Activated naive CD8-positive, alpha-beta T cell treated with anti-CD3 and anti-CD28 coated beads, Interleukin-2, amount 10 ng/mL, durations not matched to agents 7 days and 5 days (primary cell): ENCODE data around the gene TMEM266. TPM values are rescaled to one million over a fixed set of nuclear protein-coding genes. Genes with fewer than 3 reads are reported as not detected.

Experiments
- ATAC-seq: fragments of 150-1000 bp; cut with Tn5 transposase; one replicate; pipeline ENCODE4 v1.10.0; 2021; ENCODE audit warnings: low read depth, moderate library complexity
- POLR2A ChIA-PET: fragments of 350-600 bp; sonication (Branson Sonifier 250); formaldehyde crosslinking; loops from one replicate; lab custom pipeline; 2021; ENCODE audit warnings: antibody characterized with exemption; lab: Charles Lee
- DNase-seq: peaks from one replicate; pipeline ENCODE4 v3.0.0; 2021
- H3K27ac Mint-ChIP-seq: one replicate; pipeline ENCODE4 v1.8.0; 2022; ENCODE audit warnings: mild to moderate bottlenecking, mixed read lengths
- H3K27me3 Mint-ChIP-seq: one replicate; pipeline ENCODE4 v1.8.0; 2022; ENCODE audit warnings: mild to moderate bottlenecking, moderate library complexity, mixed read lengths
- H3K36me3 Mint-ChIP-seq: one replicate; pipeline ENCODE4 v1.8.0; 2021; ENCODE audit warnings: mild to moderate bottlenecking, mixed read lengths
- H3K4me1 Mint-ChIP-seq: one replicate; pipeline ENCODE4 v1.8.0; 2021; ENCODE audit warnings: mixed read lengths
- H3K4me3 Mint-ChIP-seq: one replicate; pipeline ENCODE4 v1.8.0; 2022; ENCODE audit warnings: mild to moderate bottlenecking, moderate library complexity, mixed read lengths
- H3K9me3 Mint-ChIP-seq: one replicate; pipeline ENCODE4 v1.8.0; 2021; ENCODE audit warnings: mixed read lengths
- total RNA-seq, 2 experiments: library from RNA; stranded (reverse); gene quantifications; one replicate each; pipeline ENCODE4 v1.2.3, GENCODE V29; 2021

Gene TMEM266
- total RNA-seq, 2 experiments from 2014 or later = not detected

DNA sequence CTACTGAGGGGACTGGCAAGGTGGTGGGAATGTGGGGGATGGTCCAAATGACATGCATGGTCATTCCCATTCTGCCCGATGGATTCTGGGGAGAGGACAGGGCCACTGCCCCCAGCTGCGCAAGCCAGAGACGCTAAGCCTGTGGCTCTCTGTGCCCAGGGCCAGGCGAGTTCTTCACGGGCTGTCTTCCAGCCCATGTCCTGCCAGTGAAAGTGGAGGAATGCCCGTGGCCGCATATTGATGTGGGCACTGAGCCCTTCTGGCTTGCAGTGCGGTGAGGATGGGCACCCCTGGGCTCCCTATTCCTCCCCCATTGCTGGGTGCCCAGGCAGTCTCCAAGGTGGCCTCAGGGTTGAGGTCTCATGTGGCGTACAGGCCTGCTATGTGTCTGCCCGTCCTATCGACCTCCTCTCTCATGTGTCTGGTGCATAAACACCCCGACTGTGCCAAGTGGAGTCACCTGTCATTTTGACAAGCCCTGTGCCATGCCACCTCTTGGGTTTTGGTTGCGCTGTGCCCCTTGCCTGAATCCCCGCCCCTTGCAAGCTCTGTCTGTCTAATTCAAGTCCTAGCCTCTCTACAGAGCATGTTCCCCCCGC is 116.8 kb downstream of the TMEM266 start:
- Mint-ChIP-seq H3K4me1 (peaks cover 2% of the 10 kb centered on the region), H3K9me3 (no peaks in the 10 kb centered on the region), H3K4me3 (no peak overlapping the region), H3K36me3 (no peaks in the 10 kb centered on the region), H3K27me3 (peaks cover 23% of the 10 kb centered on the region), H3K27ac (no peak overlapping the region)
- no peak for ATAC-seq
- POLR2A ChIA-PET = no interaction called here
- DNase-seq = no peak

DNA sequence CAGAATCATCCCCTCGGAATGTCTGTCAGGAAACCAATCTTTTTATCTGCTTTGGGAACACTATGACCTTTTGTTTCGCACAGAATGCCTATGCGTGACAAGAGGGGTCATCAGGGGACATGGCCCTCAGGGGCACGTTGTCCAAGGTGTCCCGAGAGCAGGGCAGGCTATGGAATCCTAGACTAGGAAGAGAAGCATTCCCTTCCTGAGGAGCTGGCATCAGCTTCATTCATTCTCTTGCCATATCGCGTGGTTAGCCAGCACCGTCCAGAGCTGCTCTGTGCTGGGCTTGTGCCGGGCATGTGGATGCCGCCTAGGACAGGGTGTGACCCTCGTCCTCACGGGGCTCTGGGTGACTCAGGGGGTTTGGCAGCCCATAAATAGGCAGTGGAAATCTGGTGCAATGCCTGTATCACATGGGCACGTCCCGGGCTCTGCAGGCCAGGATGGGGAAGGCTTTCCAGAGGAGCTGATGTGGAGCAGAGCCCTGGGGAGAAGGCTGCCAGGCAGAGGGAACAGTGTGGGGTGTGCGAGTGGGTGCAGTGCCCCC is 117.8 kb downstream of the TMEM266 start:
- ATAC-seq (no peak), DNase-seq (no peak)
- no peaks in the 10 kb centered on the region for H3K9me3 Mint-ChIP-seq
- peaks cover 3% of the 10 kb centered on the region for H3K4me1 Mint-ChIP-seq
- no peaks in the 10 kb centered on the region for H3K36me3 Mint-ChIP-seq
- H3K27ac Mint-ChIP-seq = no peak overlapping the region
- H3K27me3 Mint-ChIP-seq = peaks cover 28% of the 10 kb centered on the region
- POLR2A ChIA-PET = no interaction called here
- H3K4me3 Mint-ChIP-seq = no peak overlapping the region

DNA sequence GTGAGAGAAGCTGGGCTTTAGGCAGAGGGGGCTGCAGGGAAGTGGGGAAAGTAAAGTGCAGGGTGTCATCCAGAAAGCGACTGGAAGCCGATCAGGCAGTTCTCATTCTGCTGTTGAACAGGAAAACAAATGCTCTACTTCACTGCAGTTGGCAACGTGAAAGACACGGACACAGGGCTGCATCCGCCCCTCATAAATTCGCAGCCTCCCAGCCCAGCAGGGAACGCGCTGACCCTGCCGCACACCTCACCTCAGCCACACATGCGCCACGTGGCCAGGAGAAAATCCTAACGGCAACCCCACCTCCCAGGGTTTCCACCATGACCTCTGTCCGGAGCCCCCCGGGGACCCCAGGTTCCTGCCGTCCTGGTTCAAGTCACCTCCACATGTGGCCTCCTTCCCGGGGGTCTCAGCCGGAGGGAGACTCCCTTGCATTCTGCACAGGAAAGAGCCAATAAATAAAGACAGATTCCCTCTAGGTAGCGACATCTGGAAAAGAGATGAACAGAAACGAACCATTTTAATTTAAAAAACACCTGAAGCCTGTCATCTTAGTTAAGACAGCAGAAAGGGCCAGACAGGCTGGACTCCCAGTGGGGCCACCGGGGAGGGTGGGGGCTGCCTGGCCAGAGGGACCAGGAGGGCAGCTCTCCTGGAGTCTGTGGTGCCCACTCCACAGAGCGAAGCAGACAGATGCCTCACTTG is 118.7 kb downstream of the TMEM266 start:
- no peak for ATAC-seq
- H3K27me3 Mint-ChIP-seq = peaks cover 22% of the 10 kb centered on the region
- POLR2A ChIA-PET = no interaction called here

DNA sequence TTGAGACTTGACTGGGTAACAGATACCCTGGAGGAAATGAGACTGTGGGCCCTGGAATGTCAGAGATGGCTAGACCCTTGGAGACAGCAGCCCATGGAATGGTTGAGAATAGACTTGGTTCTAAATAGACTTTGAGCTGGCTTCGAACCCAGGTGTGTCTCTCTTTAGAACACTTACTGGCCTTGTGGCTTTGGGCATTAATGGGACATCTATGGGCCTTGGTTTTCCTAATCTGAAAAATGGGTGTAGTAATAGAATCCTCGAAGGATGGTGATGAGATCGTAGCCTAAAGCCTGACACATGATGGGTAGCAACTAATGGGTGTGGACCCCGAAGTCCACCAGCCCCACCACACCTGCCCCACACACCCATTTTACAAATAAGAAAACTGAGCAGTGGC is 119.2 kb downstream of the TMEM266 start:
- H3K27ac Mint-ChIP-seq = no peak overlapping the region
- no peaks in the 10 kb centered on the region for H3K36me3 Mint-ChIP-seq
- POLR2A ChIA-PET = no interaction called here
- H3K4me1 Mint-ChIP-seq = peaks cover 3% of the 10 kb centered on the region
- DNase-seq (no peak), ATAC-seq (no peak)
- H3K9me3 Mint-ChIP-seq = no peaks in the 10 kb centered on the region
- H3K4me3 Mint-ChIP-seq = no peak overlapping the region
- peaks cover 21% of the 10 kb centered on the region for H3K27me3 Mint-ChIP-seq

More for the DNA sequence above, 118.7 kb downstream of the TMEM266 start:
- H3K27ac Mint-ChIP-seq = peak overlapping the region; percentile 9
- H3K4me3 Mint-ChIP-seq = no peak overlapping the region
- no peaks in the 10 kb centered on the region for H3K36me3 Mint-ChIP-seq
- no peak for DNase-seq
- H3K9me3 Mint-ChIP-seq = no peaks in the 10 kb centered on the region
- peaks cover 3% of the 10 kb centered on the region for H3K4me1 Mint-ChIP-seq

DNA sequence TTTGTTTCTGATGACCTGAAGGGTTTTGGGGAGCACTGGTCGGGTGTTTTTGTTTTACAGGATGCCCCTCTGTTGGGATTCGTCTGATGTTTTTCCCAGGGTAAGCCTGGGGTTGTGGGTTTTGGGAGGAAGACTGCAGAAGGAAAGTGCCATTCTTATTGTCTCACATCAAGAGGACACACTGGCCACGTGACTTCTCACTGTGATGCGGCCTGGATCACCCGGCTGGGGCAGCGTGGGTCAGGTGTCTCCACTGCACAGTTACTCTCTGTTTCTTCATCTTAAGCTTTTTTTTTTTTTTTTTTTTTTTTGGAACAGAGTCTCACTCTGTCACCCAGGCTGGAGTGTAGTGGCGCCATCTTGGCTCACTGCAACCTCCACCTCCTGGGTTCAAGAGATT is 120.5 kb downstream of the TMEM266 start:
- H3K36me3 Mint-ChIP-seq = no peaks in the 10 kb centered on the region
- peaks cover 3% of the 10 kb centered on the region for H3K4me1 Mint-ChIP-seq
- POLR2A ChIA-PET = no interaction called here
- DNase-seq (no peak), ATAC-seq (no peak)
- H3K27ac Mint-ChIP-seq = no peak overlapping the region
- peaks cover 21% of the 10 kb centered on the region for H3K27me3 Mint-ChIP-seq
- no peaks in the 10 kb centered on the region for H3K9me3 Mint-ChIP-seq
- H3K4me3 Mint-ChIP-seq = no peak overlapping the region

DNA sequence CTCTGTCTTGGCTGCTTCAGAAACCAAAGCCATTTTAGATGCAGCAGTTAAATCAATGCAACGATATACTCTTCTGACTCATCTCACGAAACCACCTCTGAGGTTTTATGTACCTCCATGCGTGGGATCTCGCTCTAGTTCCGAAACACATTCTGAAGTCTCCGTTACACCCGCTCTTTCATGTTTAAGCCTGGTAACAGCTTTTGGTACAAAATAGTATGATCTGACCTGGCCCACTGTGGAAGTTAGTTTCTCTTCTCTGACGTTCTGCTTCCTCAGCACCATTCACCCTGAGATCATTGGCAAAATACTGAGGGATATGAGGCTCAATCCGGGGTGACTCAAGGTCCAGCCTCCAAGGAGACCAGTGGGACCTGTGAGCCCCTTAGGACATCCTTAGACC is 121.9 kb downstream of the TMEM266 start:
- POLR2A ChIA-PET = no interaction called here
- H3K4me3 Mint-ChIP-seq = no peak overlapping the region

DNA sequence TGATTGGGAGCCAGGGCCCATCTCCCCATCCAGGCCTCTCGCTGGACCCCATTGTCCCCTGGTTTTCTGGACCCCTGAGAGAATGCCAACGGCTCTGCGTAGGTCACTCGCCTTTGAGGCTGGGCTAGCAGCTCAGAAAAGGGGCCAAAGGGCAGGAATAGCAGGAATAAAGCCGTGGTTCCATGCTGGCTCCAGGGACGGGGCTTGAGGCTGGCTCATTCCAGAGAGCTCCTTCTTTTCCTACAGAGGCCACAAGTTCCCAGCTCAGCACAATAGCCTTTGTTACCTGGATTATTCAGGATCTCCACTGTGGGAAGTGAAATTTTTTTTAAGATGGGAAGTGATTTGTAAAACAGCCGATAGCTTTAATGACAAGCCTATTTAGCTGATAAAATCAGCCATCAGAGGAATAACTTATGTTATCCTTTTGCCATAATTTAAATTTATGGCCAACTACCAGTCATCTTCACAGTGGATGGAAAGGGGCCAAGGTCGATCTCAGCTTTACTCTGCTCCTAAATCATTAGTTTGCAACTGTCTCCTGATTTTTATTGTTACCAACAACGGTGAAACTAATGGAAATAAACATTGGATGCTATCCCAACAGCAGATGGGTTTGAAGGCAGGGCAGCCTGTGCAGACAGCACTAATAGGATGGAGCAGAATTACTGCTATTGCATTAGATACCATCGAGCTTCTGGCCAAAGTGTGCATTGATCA is 124.3 kb downstream of the TMEM266 start:
- ATAC-seq = no peak
- Mint-ChIP-seq H3K9me3 (no peaks in the 10 kb centered on the region), H3K27me3 (peaks cover 26% of the 10 kb centered on the region), H3K36me3 (no peaks in the 10 kb centered on the region), H3K27ac (no peak overlapping the region), H3K4me3 (no peak overlapping the region), H3K4me1 (peaks cover 3% of the 10 kb centered on the region)
- POLR2A ChIA-PET = no interaction called here
- DNase-seq = no peak

More for the DNA sequence above, 121.9 kb downstream of the TMEM266 start:
- no peak for DNase-seq
- no peaks in the 10 kb centered on the region for H3K9me3 Mint-ChIP-seq
- no peak overlapping the region for H3K27ac Mint-ChIP-seq
- ATAC-seq = peak; percentile 36
- H3K4me1 Mint-ChIP-seq = peaks cover 3% of the 10 kb centered on the region
- peaks cover 23% of the 10 kb centered on the region for H3K27me3 Mint-ChIP-seq
- no peaks in the 10 kb centered on the region for H3K36me3 Mint-ChIP-seq

DNA sequence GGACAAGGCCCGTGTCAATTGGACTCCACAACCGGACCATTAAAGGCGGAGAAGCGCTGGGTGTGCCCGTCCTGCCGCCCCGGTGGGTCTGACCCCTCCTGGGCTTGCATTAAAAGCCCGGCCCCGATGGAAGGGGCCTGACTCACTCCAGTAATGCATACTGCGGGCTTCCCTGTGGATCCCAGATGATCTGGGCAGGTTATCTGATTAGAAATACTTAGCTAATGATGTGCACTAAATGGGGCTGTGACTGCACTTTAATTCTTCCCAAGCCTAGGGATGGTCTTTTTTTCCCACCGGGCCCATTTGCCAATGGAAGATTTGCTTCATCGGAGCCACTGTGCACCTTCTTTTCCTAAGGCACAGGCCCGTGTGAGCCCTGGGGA is 124.9 kb downstream of the TMEM266 start:
- Mint-ChIP-seq H3K27ac (no peak overlapping the region), H3K36me3 (no peaks in the 10 kb centered on the region), H3K9me3 (no peaks in the 10 kb centered on the region), H3K4me3 (no peak overlapping the region), H3K4me1 (peaks cover 4% of the 10 kb centered on the region), H3K27me3 (peaks cover 30% of the 10 kb centered on the region)
- ATAC-seq (no peak), DNase-seq (no peak)
- POLR2A ChIA-PET = no interaction called here

DNA sequence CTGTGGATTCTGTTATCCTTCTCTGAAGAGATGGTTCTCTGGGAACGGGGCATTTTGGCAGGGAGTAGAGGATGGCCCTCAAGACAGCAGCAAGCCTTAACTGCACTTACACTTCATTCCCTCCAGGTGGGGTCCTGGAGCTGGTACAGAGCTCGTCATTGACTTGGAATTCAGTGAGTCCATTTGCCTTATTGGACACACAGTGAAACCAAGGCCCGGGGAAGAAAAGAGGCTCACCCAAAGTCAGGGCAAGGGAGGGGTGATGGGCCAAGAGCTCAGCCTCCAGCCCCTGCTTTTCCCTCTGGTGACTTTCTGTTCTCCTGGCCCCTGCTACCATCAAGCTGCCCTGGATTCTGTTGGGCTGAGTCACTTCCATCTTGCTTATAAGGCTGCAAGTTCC is 125.9 kb downstream of the TMEM266 start:
- no peak overlapping the region for H3K4me3 Mint-ChIP-seq
- peaks cover 8% of the 10 kb centered on the region for H3K4me1 Mint-ChIP-seq
- ATAC-seq (peak; percentile 41), DNase-seq (no peak)
- POLR2A ChIA-PET = no interaction called here
- H3K27ac Mint-ChIP-seq = no peak overlapping the region
- H3K27me3 Mint-ChIP-seq = peaks cover 36% of the 10 kb centered on the region
- no peaks in the 10 kb centered on the region for H3K9me3 Mint-ChIP-seq
- H3K36me3 Mint-ChIP-seq = no peaks in the 10 kb centered on the region

DNA sequence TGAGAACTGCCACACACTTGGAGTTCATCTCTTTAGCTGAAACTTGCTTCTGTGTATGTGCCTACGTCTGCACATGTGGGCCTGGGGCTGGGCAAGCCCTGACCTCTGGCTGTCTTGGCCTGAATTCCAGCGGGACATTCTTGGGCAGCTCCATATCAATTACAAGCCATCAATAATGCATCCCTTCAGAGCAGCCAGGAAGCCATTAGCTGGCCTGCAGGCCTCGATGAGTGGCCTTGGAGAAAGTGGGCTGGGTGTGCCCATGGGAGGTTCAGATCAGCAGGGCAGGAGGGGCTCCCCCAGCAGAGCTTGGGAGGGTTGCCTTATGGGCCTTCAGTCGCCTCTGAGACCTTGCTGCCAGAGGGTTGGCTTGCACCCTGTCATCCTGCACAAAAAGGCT is 127.4 kb downstream of the TMEM266 start:
- no peaks in the 10 kb centered on the region for H3K9me3 Mint-ChIP-seq
- no peaks in the 10 kb centered on the region for H3K36me3 Mint-ChIP-seq
- peaks cover 27% of the 10 kb centered on the region for H3K27me3 Mint-ChIP-seq
- no peak overlapping the region for H3K4me3 Mint-ChIP-seq
- ATAC-seq = no peak
- POLR2A ChIA-PET = interaction anchor here (0.5 kb wide), 1 partner anchor 854 kb away, joined by 3 read pairs; no protein-coding TSS in a partner anchor
- DNase-seq = no peak
- no peak overlapping the region for H3K27ac Mint-ChIP-seq
- peaks cover 10% of the 10 kb centered on the region for H3K4me1 Mint-ChIP-seq

DNA sequence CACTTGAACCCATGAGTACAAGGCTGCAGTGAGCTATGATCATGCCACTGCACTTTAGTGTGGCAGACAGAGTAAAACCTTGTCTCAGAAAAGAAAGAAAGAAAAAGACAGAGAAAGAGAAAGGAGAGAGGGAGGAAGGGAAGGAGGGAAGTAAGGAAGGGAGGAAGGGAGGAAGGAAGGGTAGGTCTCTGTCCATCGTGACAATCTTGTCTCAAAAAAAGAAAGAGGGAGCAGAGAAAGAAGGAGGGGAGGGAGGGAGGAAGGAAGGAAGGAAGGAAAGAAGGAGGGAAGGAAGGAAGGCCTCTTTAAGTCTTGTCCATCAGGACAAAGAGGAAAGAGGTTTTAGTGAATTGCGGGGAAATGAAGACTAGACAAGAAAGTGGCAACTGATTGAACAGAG is 129.3 kb downstream of the TMEM266 start:
- H3K4me3 Mint-ChIP-seq = no peak overlapping the region
- no peaks in the 10 kb centered on the region for H3K9me3 Mint-ChIP-seq
- POLR2A ChIA-PET = no interaction called here
- peaks cover 31% of the 10 kb centered on the region for H3K27me3 Mint-ChIP-seq
- no peak overlapping the region for H3K27ac Mint-ChIP-seq
- peaks cover 10% of the 10 kb centered on the region for H3K4me1 Mint-ChIP-seq
- ATAC-seq (no peak), DNase-seq (no peak)
- H3K36me3 Mint-ChIP-seq = no peaks in the 10 kb centered on the region

DNA sequence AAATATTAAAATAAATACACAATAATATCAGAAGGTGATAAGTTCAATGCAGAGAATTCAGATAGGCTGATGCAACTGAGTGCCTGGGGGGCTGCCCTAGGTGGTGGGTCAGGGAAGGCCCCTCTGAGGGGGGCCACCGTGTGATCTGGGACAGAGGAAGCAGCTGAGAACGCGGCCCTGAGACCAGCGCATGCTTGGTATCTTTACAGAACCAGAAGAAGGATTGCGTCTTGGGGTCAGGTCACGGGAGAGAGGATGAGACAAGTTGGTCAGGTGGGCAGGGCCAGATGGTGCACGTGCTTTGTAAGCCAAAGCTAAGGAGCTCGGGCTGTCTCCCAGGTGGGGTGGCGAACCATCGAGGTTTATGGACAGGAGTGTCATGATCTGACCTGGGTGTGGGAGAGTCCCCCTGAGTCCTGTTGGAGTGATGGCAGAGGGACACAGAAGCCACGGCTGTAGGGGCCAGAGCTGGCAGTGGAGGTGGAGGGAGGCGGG is 130.3 kb downstream of the TMEM266 start:
- peaks cover 31% of the 10 kb centered on the region for H3K27me3 Mint-ChIP-seq
- no peaks in the 10 kb centered on the region for H3K9me3 Mint-ChIP-seq
- POLR2A ChIA-PET = no interaction called here
- no peak overlapping the region for H3K4me3 Mint-ChIP-seq
- ATAC-seq (no peak), DNase-seq (no peak)
- no peaks in the 10 kb centered on the region for H3K36me3 Mint-ChIP-seq
- H3K4me1 Mint-ChIP-seq = peaks cover 10% of the 10 kb centered on the region
- H3K27ac Mint-ChIP-seq = no peak overlapping the region

DNA sequence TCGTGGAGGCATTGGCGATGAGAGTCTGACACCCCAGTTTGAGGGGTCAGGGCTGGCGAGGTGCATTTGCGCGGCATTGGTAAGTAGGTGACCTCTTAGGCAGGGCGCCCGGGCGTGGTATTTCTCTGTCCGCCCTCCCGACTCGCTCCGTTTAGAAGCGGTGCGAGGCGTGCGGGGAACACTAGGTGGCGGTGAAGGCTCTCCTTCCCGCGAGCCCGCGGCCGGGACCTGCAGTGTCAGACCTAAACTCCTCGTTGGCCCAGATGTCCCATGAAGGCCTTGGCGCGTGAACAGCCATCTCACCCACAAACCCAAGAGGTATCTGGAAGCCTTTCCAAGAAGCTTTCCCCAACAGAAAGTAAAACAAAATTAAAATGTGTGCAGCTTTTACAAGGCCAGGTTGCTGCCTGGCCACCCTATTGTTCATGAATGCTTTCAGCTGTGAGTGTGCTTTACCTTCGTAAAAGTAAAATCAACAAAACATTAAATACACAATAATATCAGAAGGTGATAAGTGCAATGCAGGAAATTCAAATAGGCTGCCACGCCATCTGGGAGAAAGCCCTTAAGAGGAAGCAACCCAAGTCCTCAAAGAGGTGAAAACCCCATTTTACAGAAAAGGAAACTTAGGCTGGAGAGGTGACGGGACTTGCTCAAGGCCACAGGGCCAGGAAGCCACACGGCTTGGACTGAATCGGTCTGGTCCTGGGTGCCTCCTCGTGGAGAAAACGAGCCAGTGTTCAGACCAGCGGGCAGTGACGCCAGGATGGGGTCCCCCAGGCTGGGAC is 131.2 kb downstream of the TMEM266 start:
- Mint-ChIP-seq H3K36me3 (no peaks in the 10 kb centered on the region), H3K27ac (no peak overlapping the region), H3K27me3 (peaks cover 31% of the 10 kb centered on the region), H3K9me3 (no peaks in the 10 kb centered on the region), H3K4me3 (peak overlapping the region; percentile 46), H3K4me1 (peaks cover 10% of the 10 kb centered on the region)
- ATAC-seq (peak; percentile 82), DNase-seq (peak; percentile 84)
- POLR2A ChIA-PET = no interaction called here
